CD4-positive, alpha-beta T cell treated with Interleukin-15 for 1 hour (primary cell): Measurements from ENCODE around the gene PACSIN3.

Experiments
- DNase-seq: peaks from one replicate; pipeline ENCODE4 v3.0.0-alpha.2; 2020

The PACSIN3 gene

DNA sequence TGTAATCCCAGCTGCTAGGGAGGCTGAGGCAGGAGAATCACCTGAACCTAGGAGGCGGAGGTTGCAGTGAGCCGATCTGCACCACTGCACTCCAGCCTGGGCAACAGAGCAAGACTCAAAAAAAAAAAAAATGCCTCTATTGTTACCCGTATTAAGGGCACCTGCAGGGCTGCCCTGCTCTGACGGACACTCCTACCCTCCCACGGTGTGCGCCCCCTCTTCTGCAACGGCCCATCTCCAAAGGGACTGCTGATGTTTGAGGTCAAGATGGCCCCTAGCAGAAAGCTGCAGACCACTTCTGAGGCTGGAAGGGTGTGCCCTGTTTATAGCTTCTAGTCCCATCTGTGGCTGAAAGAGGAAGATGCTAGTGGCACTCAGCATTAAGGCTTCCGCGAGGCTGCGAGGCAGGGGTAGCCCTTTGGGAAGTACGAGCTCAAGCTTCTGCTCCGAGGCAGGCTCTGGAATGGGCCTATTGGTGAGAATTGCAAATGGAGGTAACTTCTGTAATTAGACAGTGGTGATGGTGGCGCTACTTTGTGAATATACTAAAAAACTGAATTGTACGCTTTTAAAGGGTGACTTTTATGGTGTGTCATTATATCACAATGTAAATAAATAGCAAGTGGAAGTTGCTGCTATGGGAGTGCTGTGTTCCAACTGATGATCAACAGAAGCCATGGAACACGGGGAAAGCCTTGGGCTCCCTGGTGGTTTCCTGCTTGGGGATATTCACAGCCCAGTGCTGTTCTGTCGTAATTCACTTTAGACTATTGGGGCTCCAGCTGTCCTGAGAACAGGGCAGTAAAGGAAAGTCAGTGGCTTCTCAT lies 33.9 kb downstream of the PACSIN3 start:
- no peak for DNase-seq

DNA sequence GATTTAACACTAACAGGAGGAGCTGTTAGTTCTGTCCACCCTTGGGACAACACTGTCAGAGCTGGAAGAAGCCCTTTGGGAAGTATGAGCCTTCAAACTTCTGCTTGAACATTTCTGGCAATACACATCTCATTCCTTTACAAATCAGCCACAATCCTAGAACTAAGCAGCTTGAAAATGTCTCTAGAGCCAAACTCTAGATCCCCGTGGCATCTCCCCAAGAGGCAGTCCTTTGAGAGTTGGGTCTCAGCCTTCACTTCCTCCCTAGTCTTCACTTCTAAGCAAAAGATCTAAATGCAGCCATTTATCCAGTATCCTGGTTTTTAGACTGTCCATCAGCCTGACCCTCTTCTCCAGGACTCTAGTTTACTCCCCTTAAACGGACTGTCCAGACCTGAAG lies 36.5 kb downstream of the PACSIN3 start:
- no peak for DNase-seq

DNA sequence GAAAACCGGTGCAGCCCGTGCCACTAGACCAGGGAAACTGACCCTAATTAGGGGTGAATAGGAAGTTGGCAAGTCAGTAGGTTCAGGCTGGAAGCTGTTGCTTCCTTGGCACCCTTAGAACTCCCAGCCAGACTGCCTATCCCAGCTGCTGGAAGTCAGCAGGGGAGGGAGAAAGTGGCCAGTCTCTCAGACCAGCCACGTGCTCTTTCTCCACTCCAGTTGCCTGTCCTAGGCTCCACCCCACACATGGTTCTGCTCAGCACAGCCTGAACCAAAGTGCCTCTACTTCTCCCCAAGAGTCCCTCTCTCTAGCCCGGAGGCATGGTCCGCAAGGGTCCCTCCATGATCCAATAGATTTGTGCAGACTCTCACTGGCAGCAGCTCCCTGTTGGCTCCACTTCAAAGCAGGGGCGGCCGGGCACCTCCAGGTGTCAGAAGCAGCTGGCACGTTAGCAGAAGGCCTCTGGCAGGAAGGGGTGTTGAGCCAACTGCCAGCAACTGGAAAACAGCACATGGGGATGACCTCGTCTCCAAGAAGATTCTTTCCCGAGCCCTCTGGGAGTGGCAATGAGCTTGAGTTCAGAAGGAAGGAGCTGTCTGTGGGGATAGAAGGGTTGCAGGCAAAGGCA lies 37.2 kb downstream of the PACSIN3 start:
- DNase-seq: no peak

DNA sequence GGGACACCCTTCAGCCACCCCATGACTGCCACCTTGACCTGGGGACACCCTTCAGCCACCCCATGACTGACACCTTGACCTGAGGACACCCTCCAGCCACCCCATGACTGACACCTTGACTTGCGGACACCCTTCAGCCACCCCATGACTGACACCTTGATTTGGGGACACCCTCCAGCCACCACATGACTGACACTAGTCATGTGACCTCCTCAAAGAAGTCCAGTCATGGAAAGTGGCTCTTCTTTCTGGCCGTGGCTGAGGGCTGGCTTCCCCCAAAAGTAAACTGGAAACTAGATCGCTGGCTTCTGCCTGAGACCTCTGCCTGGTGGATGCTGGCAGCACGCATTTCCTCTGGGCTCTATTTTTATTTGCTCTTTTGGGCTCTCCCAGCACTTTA lies 38.0 kb downstream of the PACSIN3 start:
- DNase-seq: no peak

DNA sequence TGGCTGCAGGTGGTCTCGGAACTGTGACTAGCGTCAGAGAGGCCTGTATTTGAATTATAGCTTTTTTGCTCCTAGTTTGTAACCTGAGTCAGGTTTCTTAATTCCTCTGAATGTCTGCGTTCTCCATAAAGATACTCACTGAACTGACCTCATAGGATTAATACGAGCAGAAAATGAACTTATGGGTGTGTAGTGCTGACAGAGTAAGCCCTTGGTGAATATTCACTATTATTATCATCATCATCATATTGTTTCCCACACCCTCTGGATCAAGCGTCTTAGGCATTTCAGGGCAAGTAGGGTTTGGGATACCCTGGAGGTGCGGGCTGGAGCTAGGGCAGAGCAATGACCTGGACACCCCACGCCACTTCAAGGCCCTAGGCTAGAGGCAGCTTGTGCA lies 38.6 kb downstream of the PACSIN3 start:
- DNase-seq: no peak

DNA sequence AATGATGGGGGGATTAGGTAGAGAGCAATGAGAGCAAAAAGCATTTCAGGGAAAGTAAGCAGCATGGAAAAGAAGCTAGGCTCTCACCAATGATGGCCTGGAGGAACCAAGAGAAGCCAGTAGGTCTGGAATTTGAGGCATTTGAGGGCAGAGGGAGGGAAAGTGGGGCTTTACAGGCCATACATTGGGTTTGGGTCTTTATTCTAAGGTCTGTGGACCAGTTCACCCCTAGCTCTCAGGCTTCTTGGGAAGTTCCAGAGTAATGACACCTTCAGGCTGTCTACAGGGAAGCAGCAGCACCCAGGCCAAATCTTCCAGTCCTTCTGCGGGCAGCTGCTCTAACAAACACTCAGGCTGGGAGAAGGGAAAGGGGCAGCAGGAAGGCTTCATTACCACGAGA lies 39.0 kb downstream of the PACSIN3 start:
- DNase-seq: no peak

DNA sequence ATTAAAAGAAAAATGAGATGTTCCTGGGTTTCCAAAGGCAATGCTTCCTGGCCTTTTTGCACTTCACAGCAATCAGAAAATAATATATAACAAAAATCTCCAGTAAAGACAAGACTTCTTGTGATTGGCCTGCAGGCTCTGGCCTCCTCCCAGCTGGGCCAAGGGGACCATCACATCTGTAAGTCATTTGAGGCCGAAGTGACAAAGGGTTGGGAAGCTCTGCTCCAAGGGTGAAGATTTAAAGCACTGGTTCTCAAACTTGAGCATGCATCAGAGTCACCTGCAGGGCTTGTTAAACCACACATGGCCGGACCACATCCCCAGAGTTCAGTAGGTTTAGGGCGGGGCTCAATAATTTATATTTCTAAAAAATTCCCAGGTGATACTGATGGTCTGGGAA lies 41.7 kb downstream of the PACSIN3 start:
- no peak for DNase-seq

DNA sequence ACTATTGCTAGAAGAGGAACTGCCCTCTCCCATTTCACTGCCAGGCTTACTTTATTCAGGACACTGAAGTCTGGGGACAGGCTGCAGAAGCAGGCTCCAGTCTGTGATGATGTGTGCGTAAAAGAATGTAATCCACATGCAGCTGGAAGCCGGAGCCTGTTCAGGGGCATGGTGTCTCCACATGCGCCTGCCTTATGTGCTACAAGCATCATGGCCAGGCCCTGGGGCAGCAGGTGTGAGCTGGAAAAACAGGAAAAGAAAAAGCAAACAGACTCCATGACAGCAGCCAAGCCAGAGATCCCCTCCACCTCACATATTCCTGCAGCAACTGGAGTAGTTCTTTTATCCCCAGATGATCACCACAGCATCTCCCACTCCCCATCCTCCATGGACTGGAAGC lies 42.9 kb downstream of the PACSIN3 start:
- no peak for DNase-seq

DNA sequence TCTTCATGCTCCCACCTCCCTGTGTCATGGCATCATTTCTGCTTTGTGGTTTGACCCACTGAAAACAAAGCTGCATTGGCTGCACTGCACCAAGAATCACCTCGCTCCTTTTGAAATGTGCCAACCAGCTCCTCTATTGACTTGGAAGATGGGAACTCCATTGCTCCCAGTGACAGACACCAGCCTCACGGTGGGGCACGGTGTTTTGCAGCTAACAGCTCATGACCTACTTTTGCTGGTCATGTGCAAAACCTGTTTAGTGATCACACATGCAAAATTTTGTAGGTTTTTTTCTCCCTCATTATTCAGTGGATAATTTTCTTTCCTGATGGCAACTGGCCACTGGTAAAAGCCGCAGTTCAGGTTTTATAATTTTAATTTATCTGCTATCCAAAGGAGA lies 46.4 kb downstream of the PACSIN3 start:
- DNase-seq: no peak

DNA sequence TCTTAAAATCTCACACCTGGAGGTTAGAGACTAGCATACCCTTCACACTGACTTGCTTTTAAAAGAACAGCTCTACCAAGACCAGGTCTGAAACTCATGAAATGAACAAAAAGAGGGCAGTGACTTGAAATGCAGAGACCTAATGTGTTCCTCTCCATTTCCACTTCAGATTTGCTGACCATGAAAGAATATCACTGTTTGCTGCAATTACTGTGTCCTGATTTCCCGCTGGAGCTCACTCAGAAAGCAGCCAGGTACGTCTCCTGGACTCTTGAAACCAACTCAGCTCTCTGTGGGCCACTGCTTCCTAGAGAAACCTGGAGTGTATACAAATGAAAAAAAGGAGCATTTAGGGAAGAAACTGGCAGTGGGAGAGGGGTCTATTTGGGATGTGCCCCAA lies 48.8 kb downstream of the PACSIN3 start:
- no peak for DNase-seq

DNA sequence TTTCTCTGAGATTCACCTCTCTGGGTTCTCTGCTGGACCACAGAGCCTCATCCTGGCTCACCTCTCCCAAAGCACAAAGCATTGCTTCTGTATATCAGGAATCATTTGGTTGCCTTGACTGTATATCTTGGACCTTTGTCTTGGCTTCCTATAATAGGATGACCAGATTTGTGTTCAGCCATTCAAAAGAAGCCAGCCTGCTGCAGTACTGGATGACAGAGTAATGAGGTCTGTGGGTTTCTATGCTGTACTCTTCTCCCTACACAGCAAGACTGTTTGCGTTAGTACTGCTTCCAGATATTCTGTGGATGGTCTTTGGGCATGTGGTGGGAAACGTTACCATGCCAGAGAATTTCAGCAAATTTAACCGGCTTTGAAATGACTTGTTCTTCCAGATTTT lies 49.3 kb downstream of the PACSIN3 start:
- no peak for DNase-seq

DNA sequence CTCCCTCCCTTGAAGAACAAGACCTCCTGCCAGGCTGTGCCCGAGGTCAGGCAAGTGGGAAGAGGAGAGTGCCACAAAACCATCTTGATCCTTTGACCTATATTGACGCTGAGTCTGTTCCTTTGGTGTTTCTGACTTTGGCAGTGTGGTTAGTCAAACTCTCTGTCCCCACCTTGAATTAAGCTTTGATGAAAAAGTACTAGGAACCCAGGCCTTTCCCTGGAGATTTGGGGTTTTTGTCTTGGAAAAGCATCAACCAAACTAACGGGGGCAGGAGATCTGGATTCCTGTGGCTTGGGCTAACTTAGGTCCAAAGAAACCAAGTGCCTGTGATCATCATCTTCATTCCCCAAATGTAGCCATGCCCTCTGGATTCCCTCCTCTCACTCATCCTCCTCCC lies 49.9 kb downstream of the PACSIN3 start:
- no peak for DNase-seq

DNA sequence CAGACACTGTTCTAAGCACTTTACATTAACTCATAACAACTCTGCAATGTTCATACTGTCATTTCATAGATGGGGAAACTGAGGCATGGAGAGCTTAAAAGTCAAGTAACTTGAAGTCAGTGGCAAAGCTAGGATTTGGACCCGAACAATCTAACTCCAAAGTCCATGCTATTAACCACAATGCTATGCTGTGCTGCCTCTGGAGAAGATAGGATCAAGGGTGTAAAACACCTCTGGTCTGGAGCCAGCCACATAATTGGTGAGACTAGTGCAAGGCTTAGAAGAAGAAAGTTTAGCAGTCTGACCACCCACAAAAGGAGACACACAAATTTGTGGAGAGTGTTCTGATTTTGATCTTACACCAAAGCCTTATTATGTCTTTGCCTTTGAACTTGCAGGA lies 53.3 kb downstream of the PACSIN3 start:
- no peak for DNase-seq

DNA sequence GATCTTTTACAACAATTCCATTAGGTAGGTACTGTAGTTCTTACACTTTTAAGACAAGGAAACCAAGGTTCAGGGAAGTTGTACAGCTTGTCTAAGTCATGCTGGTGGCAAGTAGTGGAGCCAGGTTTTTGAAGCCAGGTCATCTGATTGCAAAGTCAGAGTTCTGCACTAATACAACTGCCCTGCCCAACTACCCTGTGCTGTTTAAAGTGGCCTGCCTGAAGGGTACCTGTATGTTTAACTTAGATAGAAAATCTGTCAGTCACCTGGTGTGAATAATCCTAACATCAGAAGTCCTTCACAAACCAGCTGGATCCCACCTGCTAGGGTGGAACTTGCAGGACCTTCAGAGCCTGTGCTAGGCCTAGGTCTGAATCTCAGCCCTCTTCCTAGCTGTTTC lies 53.7 kb downstream of the PACSIN3 start:
- DNase-seq: no peak

DNA sequence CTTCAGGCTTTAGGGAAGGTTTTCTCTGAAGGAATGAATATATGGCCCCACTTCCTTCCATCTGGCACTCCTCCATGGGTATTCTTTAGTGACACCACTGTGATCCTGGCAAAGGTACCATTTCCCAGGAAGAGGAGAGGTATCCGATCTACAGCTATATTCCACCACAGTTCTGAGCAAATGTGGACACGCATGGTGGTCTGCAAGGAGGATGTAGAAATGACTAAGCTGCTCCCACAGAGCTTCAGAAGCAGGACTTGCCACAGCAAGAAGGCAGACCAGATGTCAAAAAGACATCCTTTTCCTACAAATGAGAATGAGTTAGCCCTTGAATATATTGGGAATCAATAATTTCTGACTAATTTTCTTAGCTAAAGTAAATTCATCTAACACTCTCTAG lies 55.1 kb downstream of the PACSIN3 start:
- no peak for DNase-seq

DNA sequence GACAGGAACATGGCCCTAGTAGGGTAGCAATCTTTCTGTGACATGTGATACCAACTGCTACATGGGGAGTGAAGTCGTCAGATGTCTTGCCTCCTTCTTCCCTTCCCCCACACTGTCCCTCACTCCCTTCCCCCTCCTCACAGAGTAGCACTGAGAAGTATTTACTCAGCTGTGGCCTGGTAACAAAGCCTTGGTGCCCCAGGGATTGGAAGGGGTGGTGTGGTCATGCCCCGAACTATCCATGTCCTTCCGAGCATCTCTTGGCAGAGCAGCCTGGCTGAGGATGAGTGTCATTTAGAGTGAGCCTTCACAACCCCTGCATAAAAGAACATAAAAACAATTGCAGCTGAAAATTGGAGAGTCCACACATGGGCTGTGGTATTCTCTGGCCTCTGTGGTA lies 55.7 kb downstream of the PACSIN3 start:
- no peak for DNase-seq
